ENCODE data around the gene LRRC45.

LRRC45 gene

GRCh38 chr17:82064433-82065192 is 41.5 kb downstream of the LRRC45 start:
- peak overlapping the region; percentile 85 for H3K4me3 ChIP-seq (ENCODE audit: low read depth, low read length)
- no peak for TF ChIP-seq CTCF (IDR thresholded peaks at IDR 0.05; ENCODE audit: low read depth, low read length)

- no peak for TF ChIP-seq CTCF (IDR thresholded peaks at IDR 0.05; ENCODE audit: low read depth, low read length)
- peak overlapping the region; percentile 85 for H3K4me3 ChIP-seq (ENCODE audit: low read depth, low read length)
Measured at GRCh38 chr17:82065193-82065637, 42.1 kb downstream of the LRRC45 start.

- no peak for TF ChIP-seq CTCF (IDR thresholded peaks at IDR 0.05; ENCODE audit: low read depth, low read length)
- peak within 1 kb of the TSS; percentile 85 for H3K4me3 ChIP-seq (ENCODE audit: low read depth, low read length)
Measured at GRCh38 chr17:82065638-82066303, 42.7 kb downstream of the LRRC45 start, which contains the start of gene DUS1L. Gene DUS1L, minus strand, starts transcription at chr17:82065804. Its CDS starts 745 bp downstream, at chr17:82065059.

- H3K4me3 ChIP-seq (ENCODE audit: low read depth, low read length): no peak overlapping the region
Measured at GRCh38 chr17:82070611-82071010, 47.5 kb downstream of the LRRC45 start.

GRCh38 chr17:82072827-82073226 is 49.7 kb downstream of the LRRC45 start:
- no peak for TF ChIP-seq CTCF (IDR thresholded peaks at IDR 0.05; ENCODE audit: low read depth, low read length)
- no peak overlapping the region for H3K4me3 ChIP-seq (ENCODE audit: low read depth, low read length)

More at GRCh38 chr17:82070611-82071010, 47.5 kb downstream of the LRRC45 start:
- TF ChIP-seq CTCF (IDR thresholded peaks at IDR 0.05; ENCODE audit: low read depth, low read length): no peak

GRCh38 chr17:82073446-82073845 is 50.3 kb downstream of the LRRC45 start:
- no peak overlapping the region for H3K4me3 ChIP-seq (ENCODE audit: low read depth, low read length)
- TF ChIP-seq CTCF (IDR thresholded peaks at IDR 0.05; ENCODE audit: low read depth, low read length): no peak

All from WI38 (cell line).